ENCODE data around the gene SORBS2. TPM values are rescaled to one million over a fixed set of nuclear protein-coding genes. Genes with fewer than 3 reads are reported as not detected.
"Not testable (repeated sequence)": the region's sequence is repeated elsewhere in the genome, so short reads cannot be mapped to it uniquely, and the experiment has no call there.

Gene SORBS2
- polyA plus RNA-seq (ENCODE audit: insufficient read length in 3 of 3) = 10 to 100 TPM; 63.0 to 86.9 (median 86.2) TPM
- long read RNA-seq, donor 1, transcript SORBS2-251 (2 exons, 420 nt) = major isoform, 9 of 11 reads
- long read RNA-seq, donor 1, partial matches to known transcripts = 0 of 11 reads
- long read RNA-seq, donor 1, other reads (novel, unspliced or antisense) = 0 of 11 reads
- long read RNA-seq, donor 2, transcript SORBS2-251 (2 exons, 420 nt) = major isoform, 5 of 7 reads
- long read RNA-seq, donor 2, partial matches to known transcripts = 0 of 7 reads
- long read RNA-seq, donor 2, other reads (novel, unspliced or antisense) = 0 of 7 reads
- long read RNA-seq, donor 3, partial matches to known transcripts = 0 of 6 reads
- long read RNA-seq, donor 3, other reads (novel, unspliced or antisense) = 0 of 6 reads
- long read RNA-seq, donor 4, partial matches to known transcripts = 0 of 5 reads
- long read RNA-seq, donor 4, other reads (novel, unspliced or antisense) = 0 of 5 reads
- long read RNA-seq, donor 5 = 0 reads
- long read RNA-seq, donor 6, transcript SORBS2-251 (2 exons, 420 nt) = major isoform, 7 of 11 reads
- long read RNA-seq, donor 6, partial matches to known transcripts = 0 of 11 reads
- long read RNA-seq, donor 6, other reads (novel, unspliced or antisense) = 0 of 11 reads
- long read RNA-seq, donor 7, transcript SORBS2-251 (2 exons, 420 nt) = major isoform, 5 of 8 reads
- long read RNA-seq, donor 7, partial matches to known transcripts = 0 of 8 reads
- long read RNA-seq, donor 7, other reads (novel, unspliced or antisense) = 0 of 8 reads
- long read RNA-seq, donor 8 = 0 reads
- long read RNA-seq, donor 9, full-length matches to known transcripts = 8 of 8 reads
- long read RNA-seq, donor 9, partial matches to known transcripts = 0 of 8 reads
- long read RNA-seq, donor 9, other reads (novel, unspliced or antisense) = 0 of 8 reads
- long read RNA-seq, donor 10, transcript SORBS2-251 (2 exons, 420 nt) = major isoform, 11 of 13 reads
- long read RNA-seq, donor 10, partial matches to known transcripts = 0 of 13 reads
- long read RNA-seq, donor 10, other reads (novel, unspliced or antisense) = 0 of 13 reads
- long read RNA-seq, donor 11, partial matches to known transcripts = 5 of 8 reads
- long read RNA-seq, donor 11, other reads (novel, unspliced or antisense) = 0 of 8 reads
- long read RNA-seq, donor 12, partial matches to known transcripts = 0 of 2 reads
- long read RNA-seq, donor 12, other reads (novel, unspliced or antisense) = 0 of 2 reads
- long read RNA-seq, donor 13 = 0 reads
- long read RNA-seq, donor 14, full-length matches to known transcripts = 3 of 3 reads
- long read RNA-seq, donor 14, partial matches to known transcripts = 0 of 3 reads
- long read RNA-seq, donor 14, other reads (novel, unspliced or antisense) = 0 of 3 reads
- long read RNA-seq, donor 15, partial matches to known transcripts = 0 of 8 reads
- long read RNA-seq, donor 15, other reads (novel, unspliced or antisense) = 0 of 8 reads
- long read RNA-seq, donor 16, transcript SORBS2-251 (2 exons, 420 nt) = major isoform, 7 of 23 reads
- long read RNA-seq, donor 16, transcript SORBS2-210 (7 exons, 835 nt) = minor isoform, 5 of 23 reads
- long read RNA-seq, donor 16, partial matches to known transcripts = 6 of 23 reads
- long read RNA-seq, donor 16, other reads (novel, unspliced or antisense) = 0 of 23 reads

GRCh38 chr4:185811509-185812364, at the start of gene SORBS2:
SORBS2 (minus strand) TSS chr4:185812194; CDS start chr4:185690571, 121,623 bp downstream.
- DNase-seq (ENCODE audit: extremely low read depth in 1 of 11, low read depth in 9 of 11, low spot score in 4 of 11) = peak in 9 of 11 donors; percentile 40 to 77 (median 59)

GRCh38 chr4:185859111-185859510, 47.1 kb upstream of the SORBS2 start:
- DNase-seq (ENCODE audit: extremely low read depth in 1 of 11, low read depth in 9 of 11, low spot score in 4 of 11) = no peak

DNA sequence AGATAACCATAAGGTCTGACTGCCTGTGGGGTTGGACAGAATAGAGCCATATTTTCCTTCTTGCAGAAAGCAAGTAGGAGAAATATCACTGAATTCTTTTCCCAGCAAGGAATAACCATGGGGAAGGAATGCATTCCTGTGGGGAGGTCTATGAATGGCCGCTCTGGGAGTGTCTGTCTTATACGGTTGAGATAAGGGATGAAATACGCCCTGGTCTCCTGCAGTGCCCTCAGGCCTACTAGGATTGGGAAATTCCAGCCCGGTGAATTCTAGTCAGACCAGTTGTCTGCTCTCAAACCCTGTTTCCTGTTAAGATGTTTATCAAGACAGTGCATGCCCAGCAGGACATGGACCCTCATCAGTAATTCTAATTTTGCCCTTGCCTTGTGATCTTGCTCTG, 45.6 kb upstream of the SORBS2 start:
- DNase-seq (ENCODE audit: extremely low read depth in 1 of 11, low read depth in 9 of 11, low spot score in 4 of 11) = not testable (repeated sequence)

GRCh38 chr4:185853841-185854240, 41.8 kb upstream of the SORBS2 start:
- DNase-seq (ENCODE audit: extremely low read depth in 1 of 11, low read depth in 9 of 11, low spot score in 4 of 11) = no peak

DNA sequence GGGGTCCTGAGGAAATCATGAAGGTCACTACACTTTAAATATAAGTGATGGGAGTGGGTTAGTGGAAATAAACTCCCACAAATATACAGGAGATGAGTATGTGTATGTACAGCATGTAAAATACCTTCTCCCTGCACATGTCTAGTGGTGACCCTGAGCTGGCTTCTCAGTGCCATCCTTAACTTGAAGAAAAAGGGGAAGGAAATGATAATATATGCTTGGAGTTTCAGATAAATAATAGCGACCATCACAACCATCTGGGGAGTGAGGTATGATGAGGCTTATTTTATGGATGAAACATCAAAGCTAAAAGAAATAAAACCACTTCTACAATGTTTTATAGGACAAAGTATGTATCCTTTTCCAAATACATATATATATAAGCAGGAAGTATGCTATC, 41.0 kb upstream of the SORBS2 start:
- no peak for DNase-seq (ENCODE audit: extremely low read depth in 1 of 11, low read depth in 9 of 11, low spot score in 4 of 11)

DNA sequence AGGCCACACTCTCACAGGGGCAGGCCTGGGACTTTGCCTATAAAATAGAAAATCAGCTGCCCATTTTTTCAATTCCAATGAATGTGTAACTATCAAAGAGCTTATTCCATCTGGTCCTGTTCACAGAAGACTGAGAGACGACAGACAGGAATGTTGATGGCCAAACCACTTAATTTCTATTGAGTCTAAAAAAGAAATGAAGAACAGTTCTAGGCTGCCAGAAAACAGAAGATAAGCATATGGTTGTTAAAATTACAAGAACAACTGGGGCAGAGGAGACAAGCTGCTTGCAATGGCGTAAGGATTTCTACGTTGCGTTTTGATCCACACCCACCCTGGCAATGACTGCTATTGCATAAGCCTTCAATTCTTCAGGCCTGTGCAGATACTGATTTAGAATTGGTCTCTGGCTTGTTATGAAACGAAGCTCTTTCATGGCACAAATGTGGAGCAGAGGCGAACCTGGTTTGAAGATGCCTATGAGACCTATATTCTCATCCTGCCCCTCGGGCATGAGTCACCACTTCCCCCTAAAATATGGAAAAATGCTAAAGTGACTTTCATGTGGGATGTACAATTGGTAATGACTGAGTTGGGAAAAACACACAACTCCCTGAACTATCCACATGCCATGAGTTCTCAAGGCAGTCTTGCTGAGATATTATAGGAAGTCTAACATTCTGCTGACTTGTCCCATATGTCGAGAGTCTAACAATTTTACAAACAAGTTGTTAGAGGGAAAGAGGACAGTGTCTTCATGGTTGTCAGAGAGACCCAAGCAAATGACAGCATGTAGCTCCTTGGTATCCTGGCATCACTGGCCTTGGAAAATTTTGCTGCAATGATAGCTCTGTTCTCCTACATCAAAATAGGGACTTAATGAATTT, 37.9 kb upstream of the SORBS2 start:
- DNase-seq (ENCODE audit: extremely low read depth in 1 of 11, low read depth in 9 of 11, low spot score in 4 of 11) = no peak

DNA sequence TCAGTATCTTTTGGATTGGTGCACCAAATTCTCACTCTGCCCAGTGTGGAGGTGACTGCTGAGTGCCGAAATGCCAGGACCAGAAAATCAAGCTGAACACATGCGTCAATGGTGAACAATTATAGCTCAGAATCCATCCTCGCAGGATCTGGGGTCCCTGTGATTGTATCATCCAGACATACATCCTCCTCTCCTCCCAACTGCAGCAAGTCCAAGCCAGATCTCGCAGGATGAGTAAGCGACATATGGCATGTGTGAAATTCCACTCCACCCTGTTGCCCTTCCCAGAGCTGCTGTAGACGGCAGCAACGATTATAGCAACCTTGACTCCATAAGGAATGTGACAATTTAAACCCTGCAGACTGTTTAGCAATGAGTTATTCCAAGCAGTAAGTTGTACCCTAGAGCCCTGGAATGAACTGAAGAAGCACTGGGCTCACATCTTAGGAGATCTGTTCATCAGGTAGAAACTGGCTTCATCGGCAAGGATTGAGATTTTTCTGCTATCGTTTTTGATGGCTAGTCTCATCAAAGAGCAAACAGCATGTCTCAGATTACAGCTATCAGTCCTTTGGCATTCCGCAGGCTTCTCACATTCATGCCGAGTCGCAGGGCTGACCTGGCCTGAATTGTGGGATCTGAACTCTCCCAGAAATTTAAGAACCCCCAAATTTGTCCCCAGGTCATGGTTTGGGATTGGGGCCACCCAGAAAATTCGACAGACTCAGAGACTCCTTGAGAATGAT, 35.5 kb upstream of the SORBS2 start:
- DNase-seq (ENCODE audit: extremely low read depth in 1 of 11, low read depth in 9 of 11, low spot score in 4 of 11) = peak in 3 of 11 donors; percentile 10 to 28 (median 12)

DNA sequence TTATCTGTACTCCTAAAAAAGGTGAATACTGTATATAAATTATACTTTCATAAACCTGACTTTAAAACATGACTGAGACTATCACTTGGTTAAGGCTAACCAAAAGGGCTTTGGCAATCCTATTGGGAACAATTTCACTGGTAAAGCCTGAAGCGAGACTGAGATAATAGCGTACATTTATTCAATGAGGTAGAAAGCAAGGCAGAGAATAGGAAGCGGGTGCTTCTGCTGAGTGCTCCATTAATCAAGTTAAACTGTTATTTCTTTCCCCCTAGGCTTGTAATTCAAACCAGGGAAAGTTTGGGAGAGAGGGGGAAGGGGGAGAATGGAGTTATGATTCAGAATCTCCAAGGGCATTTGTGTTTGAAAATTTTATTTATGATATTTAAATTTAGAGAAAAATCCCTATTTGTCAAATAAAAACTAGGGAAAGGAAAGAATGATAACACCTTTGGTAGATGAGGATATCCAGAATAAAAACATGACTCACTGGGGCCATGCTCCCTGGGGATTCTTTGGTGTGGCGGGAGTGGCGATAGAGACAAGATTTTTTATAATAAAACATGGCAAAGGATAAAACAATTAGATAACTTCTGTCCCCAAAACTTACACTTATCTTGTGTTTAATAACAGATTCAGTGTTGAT, 34.6 kb upstream of the SORBS2 start:
- no peak for DNase-seq (ENCODE audit: extremely low read depth in 1 of 11, low read depth in 9 of 11, low spot score in 4 of 11)

DNA sequence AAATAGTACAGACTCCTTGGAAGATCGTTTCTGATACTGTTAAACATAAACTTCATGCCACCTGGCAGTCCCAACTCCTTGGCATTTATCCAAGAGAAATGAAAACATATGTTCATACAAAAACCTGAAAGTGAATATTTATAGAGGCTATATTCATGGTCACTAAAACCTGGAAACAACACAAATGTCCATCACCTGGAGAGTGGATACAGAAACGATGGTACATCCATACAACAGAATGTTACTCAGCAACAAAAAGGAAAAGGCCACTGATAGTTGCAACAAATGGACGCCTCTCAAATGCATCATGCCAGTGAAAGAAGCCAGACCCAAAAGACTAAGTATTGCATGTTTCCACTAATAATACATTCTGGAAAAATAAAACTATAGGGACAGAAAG, 34.0 kb upstream of the SORBS2 start:
- DNase-seq (ENCODE audit: extremely low read depth in 1 of 11, low read depth in 9 of 11, low spot score in 4 of 11) = no peak

DNA sequence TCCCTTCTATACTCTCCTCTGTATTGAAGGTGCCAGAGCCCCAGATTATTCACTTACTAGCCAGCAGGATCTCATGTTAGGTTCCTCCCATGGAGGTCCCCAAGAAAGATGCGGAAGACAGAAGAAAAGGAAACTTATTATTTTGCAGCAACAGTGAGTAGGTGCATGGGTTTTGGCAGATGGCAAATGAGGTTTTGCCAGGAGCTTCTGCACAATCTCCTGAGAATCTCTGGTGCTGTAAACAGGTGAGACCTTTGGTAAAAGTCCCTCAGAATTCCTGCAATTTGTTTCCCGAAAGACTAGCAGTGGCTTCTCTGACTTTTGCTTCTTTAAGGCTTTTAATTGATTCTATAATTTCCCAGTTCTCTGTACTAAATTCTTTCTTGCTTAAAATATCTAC, 29.5 kb upstream of the SORBS2 start:
- DNase-seq (ENCODE audit: extremely low read depth in 1 of 11, low read depth in 9 of 11, low spot score in 4 of 11) = no peak

DNA sequence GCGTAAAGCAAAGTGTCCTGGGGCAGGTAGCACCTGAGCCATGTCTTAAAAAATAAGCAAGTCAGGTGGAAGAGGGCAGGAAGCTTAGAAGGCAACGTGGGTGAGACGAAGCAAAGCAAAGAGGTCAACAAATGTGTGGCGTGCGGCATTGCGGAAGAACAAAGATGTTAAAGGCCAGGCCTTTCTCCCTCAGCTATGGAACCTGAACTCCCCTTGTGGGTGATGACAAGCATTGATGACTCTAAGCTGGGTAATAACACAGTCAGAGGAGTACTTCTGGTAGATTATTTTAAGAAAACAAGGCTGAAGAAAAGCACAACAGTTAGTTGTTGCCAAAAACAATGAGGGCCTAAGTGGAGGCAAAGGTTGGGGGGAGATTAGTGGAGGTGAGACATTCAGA, 29.0 kb upstream of the SORBS2 start:
- DNase-seq (ENCODE audit: extremely low read depth in 1 of 11, low read depth in 9 of 11, low spot score in 4 of 11) = no peak

GRCh38 chr4:185840201-185840600, 28.2 kb upstream of the SORBS2 start:
- no peak for DNase-seq (ENCODE audit: extremely low read depth in 1 of 11, low read depth in 9 of 11, low spot score in 4 of 11)

DNA sequence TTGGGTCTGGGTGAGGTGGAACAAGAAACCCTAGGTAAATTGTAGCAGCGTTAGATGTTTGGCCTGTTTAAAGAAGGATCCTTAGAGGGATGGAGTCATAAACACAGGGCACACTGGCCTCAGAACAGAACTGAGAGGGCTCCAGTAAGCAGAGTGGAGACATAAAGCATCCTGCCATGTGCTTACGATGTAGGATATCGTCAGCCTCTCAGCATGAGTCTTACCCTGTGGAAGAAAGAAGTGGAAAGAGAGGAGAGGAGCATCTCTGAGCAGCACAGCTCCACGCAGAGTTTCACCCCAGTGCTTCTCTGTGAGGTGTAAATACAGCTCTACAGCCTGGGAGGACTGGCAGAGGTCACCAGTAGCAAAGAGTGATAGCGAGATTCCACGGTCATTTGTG, 27.8 kb upstream of the SORBS2 start:
- DNase-seq (ENCODE audit: extremely low read depth in 1 of 11, low read depth in 9 of 11, low spot score in 4 of 11) = no peak

DNA sequence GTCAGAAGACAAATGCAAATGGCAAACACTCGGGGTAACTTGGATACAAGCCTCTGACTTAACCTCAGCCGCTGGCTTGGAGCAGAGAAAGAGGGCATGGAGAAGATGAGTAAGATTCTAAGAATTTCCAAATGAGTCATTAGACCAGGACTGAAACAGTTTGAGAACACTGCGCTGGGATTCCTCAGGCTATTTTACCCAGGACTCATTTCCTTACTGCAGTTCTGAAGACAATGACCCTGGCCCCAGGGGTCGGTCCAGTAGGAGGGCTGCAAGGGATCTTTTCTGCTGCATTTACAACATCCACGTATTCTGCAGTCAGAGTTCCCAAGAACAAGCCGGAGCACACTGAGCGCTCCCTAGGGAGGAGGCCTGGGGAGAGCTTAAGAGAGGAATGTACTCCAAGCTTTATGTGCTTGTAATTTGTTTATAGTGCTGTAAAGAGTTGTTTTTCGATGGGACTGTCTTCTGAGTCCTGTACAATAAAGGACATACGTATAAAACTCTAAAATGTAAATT, 27.3 kb upstream of the SORBS2 start:
- DNase-seq (ENCODE audit: extremely low read depth in 1 of 11, low read depth in 9 of 11, low spot score in 4 of 11) = peak in 8 of 11 donors; percentile 38 to 70 (median 47)

DNA sequence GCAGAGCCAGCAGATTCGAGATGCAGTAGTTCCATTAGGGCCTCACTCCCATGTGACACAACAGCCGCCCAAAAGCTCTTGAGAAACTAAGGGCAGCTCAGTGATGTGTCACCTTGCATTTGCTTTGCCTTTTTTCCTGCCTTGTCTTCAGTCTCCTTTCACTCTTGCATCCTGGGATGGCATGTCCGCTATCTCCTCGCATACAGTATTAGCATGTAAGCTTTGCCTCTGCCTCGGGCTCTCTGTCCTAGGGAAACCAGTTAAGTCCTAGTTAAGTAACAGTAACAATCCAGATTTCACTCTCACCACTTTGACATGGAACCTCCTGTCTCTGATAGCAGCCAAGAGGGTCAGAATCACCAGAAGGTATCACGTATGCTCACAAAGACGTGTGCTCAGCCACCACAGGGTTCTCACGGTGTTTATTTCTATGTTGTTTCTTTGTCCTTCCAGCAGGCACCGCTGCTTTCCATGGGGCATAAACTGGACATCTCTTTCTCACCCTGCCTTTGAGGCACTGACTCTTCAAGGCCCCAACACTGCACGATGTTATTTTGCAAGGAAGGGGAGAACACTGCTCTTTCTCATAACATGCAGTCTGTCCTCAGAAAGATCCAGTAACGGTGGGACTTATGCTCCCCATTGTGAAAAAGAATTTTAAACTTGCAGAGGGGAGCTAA, 26.7 kb upstream of the SORBS2 start:
- no peak for DNase-seq (ENCODE audit: extremely low read depth in 1 of 11, low read depth in 9 of 11, low spot score in 4 of 11)
